ENCODE measurements around the gene GABRP.
"Not testable (repeated sequence)": the region's sequence is repeated elsewhere in the genome, so short reads cannot be mapped to it uniquely, and the experiment has no call there.

The GABRP gene

GRCh38 chr5:170795154-170795553 is 11.6 kb downstream of the GABRP start:
- DNase-seq = no peak

DNA sequence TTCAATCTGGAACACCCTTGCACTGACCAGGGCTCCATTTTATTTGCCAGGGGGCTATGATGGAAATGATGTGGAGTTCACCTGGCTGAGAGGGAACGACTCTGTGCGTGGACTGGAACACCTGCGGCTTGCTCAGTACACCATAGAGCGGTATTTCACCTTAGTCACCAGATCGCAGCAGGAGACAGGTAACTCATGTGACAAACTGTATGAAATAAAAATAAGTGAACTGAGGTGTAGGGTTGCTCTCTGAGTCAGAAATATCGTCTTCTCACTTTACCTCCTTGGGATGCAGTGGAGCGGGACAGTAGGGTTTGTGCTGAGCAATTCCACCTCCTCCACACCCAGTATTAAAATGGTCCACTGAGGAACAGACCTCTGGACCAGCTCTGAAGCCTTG is 22.1 kb downstream of the GABRP start:
- DNase-seq = no peak

- DNase-seq = peak; percentile 41
These were observed 26.0 kb downstream of the GABRP start for GRCh38 chr5:170809551-170809950.

DNA sequence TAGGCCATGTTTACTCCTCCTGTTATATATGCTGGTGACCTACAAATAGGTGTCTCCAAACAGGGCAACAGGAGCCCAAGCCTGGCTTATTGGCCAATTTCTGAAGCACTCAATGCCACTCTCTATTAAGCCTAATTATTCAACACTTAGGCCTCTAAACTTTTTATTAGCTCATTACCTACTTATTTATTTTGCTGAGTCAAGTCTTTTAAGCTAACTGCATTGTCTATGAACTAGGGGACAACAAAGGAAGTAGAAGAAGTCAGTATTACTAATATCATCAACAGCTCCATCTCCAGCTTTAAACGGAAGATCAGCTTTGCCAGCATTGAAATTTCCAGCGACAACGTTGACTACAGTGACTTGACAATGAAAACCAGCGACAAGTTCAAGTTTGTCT is 28.2 kb downstream of the GABRP start:
- no peak for DNase-seq

DNA sequence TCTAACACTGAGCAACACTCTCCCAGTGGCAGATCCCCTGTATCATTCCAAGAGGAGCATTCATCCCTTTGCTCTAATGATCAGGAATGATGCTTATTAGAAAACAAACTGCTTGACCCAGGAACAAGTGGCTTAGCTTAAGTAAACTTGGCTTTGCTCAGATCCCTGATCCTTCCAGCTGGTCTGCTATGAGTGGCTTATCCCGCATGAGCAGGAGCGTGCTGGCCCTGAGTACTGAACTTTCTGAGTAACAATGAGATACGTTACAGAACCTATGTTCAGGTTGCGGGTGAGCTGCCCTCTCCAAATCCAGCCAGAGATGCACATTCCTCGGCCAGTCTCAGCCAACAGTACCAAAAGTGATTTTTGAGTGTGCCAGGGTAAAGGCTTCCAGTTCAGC is 29.7 kb downstream of the GABRP start:
- DNase-seq = no peak

DNA sequence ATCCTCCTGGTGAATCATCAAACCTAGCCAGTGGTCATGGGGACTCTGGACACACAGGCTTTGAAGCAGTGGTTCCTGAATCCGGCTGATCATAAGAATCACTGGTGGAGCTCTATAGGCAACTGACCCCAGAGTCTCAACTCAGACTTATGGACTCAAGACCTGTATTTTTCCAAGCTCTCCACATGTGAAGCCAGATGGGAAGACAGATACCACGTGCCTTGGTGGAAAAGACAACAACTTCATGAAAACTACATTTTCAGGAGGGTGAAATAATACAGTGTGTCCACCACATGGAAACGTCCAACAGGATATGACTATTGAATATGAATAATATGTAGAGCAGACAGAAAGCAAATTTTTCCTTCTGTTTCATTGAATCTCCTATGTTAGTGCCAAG is 33.7 kb downstream of the GABRP start:
- DNase-seq = no peak

DNA sequence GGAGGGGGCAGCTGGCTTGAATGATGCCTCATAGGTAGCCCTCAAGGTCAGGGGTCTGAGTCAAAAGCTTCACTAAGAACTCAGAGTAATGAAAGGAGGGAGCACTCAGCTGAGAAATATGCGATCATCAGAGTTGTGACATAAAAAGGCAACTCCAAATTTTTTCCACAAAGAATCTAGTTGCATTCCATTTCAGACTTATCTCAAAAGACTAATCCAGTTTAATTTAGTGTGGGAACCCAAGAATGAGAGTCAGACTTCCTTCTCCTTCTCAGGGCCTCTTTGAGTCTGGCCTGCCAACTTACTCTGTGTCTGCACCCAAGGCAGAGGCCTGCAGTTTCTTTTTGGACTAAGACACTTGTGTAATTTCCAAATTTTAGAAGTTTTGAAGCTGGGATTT is 34.7 kb downstream of the GABRP start:
- peak; percentile 66 for DNase-seq

GRCh38 chr5:170819824-170820223 is 36.3 kb downstream of the GABRP start:
- DNase-seq = no peak

DNA sequence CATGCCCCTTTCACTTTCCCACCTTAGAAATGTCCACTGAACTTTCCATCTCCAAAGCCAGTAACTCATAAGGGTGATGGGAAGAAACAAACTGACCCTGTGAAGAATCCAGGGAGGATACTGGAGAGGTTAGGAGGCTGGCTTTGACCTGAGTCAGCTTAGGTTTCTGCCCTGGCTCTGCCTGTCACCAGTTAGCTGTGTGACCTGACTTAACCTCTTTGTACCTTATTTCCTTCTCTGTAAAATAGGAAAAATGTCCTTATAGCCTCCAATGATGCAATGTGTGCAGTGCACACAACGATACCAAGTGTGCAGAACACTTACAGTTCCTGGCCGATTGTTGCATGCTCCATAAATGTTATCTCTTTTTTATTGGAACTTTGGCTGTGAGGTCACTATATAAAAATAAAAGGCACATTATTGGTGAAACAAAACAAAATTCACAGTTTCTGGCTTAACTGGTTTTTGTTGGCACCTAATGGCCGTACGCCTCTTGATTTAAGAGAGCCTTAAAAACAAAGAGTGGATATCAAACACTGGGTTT is 37.8 kb downstream of the GABRP start:
- no peak for DNase-seq

DNA sequence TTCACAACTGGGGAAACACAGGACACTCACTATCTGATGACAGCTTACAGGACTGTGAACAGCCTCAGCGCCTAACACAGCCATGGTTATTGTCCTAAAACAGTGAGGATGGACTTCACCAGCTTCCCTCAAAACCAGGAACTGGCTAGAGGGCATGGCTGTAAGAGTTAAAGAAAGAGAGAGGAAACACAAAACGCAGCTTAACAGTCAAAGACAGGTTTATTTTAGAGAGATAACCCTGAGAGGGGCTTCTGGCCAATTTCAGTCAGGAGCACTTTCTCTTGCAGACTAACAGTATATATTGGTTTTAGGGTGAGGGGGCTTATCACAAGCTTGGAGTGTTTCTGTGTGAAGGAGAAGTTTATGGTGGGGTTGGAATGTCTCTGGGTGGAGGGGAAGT is 42.6 kb downstream of the GABRP start:
- DNase-seq = no peak

DNA sequence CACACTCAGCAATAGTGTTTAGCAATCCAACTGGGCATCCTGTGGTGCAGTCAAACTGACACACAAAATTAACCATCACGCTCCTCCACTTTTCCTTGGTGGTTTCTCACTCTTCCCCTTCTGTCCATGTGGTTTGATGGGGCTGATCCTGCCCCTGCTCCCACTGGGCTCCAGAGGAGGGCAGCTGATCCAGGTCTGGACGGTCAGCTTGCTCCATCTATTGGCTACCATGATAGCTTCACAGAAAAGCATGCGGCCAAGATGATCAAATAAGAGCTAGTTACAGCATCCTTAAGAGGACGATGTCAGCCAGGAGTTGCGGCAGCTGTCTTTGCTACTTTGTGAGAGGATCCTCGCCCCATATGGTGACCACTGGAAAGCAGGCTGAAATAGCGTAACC is 48.7 kb downstream of the GABRP start:
- no peak for DNase-seq

GRCh38 chr5:170833981-170834380 is 50.5 kb downstream of the GABRP start:
- DNase-seq = not testable (repeated sequence)

DNA sequence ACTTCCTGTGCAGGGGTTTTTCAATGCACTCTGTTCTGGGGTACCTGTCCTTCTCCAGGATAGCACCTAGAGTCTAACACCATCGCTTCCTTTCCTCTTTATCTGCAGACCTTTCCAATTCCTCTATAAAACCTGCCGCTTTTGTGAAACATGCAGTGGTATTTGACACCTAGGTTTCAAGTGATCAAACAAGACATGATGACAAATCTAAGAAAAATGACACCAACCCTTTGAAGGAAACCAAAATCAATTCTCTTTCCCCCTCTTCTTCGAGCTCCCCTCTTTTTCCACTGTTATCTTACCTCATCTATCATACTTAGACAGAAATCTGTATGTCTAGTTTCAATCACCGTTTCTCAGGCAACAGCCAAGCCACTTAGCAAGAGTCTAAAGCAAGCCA is 52.7 kb downstream of the GABRP start:
- DNase-seq = no peak

DNA sequence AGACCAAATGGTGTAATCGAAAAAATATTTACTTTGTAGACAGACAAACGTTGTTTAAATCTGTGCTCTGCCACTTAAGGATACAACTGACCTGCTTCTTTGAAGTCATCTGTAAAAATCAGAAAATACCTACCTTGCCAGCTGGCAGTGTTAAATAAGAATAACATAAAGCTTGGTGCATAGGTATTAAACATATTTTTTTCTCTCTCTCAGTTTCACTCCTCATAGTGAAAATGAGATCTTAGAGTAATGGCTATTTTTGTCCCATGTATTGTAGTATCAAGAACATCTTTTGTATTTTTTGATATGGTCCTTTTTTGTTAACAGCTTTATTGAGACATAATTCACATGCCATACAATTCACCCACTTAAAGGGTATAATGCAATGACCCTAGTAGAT is 60.3 kb downstream of the GABRP start:
- no peak for DNase-seq

GRCh38 chr5:170844651-170845050 is 61.1 kb downstream of the GABRP start:
- no peak for DNase-seq

DNA sequence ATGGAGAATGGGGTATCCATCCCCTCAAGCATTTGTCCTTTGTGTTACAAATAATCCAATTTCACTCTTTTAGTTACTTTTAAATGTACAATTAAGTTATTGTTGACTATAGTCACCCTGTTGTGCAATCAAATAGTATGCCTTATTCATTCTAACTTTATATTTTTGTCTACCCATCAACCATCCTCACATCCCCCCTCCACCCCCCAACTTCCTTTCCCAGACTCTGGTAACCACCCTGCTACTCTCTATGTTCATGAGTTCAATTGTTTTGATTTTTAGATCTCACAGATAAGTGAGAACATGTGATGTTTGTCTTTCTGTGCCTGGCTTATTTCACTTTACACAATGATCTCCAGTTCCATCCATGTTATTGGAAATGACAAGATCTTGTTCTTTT is 62.9 kb downstream of the GABRP start:
- no peak for DNase-seq

DNA sequence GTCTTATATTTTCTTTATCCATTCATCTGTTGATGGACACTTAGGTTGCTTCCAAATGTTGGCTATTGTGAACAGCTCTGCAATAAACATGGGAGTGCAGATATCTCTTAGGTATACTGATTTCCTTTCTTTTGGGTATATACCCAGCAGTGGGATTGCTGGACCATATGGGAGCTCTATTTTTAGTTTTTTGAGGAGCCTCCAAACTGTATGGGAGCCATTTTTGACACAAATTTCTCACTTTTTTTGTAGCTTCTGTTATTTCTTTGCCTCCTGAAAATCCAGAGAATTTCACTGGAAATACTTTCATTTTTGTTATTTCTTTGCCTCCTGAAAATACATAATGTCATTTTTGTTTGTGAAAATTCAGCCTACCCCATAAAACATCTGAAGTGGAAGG is 63.3 kb downstream of the GABRP start:
- DNase-seq = no peak

DNA sequence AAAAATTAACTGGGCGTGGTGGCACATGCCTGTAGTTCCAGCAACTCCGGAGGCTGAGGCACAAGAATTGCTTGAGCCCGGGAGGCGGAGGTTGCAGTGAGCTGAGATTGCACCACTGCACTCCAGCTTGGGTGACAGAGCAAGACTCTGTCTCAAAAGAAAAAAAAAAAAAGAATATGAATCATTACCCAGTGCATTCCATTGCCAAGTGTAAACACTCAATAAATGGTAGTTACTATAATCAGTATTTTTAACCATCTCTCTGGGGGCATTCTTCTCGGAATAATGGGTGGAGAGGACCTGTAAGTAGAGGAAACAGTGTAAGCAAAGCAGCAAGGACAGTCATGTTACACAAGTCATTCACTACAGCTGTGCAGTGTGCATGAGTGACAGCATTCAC is 64.5 kb downstream of the GABRP start:
- no peak for DNase-seq

- DNase-seq = no peak
These were observed 65.8 kb downstream of the GABRP start for GRCh38 chr5:170849374-170849773.

DNA sequence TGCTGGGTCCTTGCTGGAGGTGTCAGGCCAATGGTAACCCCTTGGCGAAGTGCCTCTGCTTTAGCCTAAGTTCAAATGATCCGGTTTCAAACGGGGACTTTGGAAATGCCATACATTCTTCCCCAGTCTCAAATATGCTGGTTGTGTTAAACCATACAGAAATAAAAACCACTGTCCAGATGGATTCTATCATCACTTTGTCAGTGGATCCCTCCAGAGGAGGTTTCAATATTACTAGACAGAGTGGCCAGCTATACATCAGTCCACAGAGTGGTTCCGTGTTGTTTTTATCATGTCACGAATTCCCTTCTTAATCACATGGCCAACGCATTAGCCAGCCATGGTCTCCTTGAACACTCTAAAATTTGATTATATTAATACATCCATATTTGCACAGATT is 71.0 kb downstream of the GABRP start:
- DNase-seq = peak; percentile 38

GRCh38 chr5:170857066-170857465 is 73.5 kb downstream of the GABRP start:
- no peak for DNase-seq

DNA sequence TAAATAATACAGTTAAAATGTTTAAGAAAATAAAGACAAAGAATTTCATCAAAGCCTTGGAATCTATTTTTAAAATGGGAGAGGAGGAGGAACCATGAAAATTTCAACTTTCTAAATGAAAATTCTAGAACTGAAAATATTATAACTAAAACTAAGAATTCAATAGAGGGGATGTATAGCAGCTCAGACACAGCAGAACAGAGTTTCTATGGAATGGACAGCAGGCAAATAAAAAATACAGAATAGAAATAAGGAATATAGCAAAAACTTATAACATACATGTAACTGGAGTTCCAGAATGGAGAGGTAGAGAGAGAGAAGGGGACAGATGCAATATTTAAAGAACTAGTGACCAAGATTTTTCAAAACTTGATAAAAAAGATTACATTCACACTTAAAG is 76.9 kb downstream of the GABRP start:
- DNase-seq = no peak

- no peak for DNase-seq
These were observed 77.5 kb downstream of the GABRP start for GRCh38 chr5:170860818-170861666.

GRCh38 chr5:170861667-170861916 is 78.1 kb downstream of the GABRP start:
- no peak for DNase-seq
